GM06990 (cell line): Measurements from ENCODE around the gene CCL8.

Experiments
- DNase-seq: peaks from one replicate; pipeline ENCODE4 v3.0.0-alpha.2; 2011; ENCODE audit not compliant: insufficient read length; ENCODE audit errors: extremely low read depth
- H3K27me3 ChIP-seq: replicated peaks from 2 replicates; pipeline ENCODE4 v1.6.0; 2011; ENCODE audit warnings: low read length; ENCODE audit not compliant: control insufficient read depth, insufficient read depth
- H3K36me3 ChIP-seq: 2 replicates; pipeline ENCODE4 v1.5.1; 2011; ENCODE audit warnings: low read length; ENCODE audit not compliant: control insufficient read depth, insufficient read depth
- H3K4me3 ChIP-seq: replicated peaks from 2 replicates; pipeline ENCODE4 v1.5.1; 2011; ENCODE audit warnings: low read depth, mild to moderate bottlenecking, control low read depth, low read length
- TF ChIP-seq, protein P1 (sequence below): IDR thresholded peaks from 2 replicates; pipeline ENCODE4 v1.5.1; 2011; ENCODE audit warnings: low read length, control low read depth, mild to moderate bottlenecking, inconsistent platforms; ENCODE audit not compliant: insufficient read depth, poor library complexity, severe bottlenecking

CCL8 gene

DNA sequence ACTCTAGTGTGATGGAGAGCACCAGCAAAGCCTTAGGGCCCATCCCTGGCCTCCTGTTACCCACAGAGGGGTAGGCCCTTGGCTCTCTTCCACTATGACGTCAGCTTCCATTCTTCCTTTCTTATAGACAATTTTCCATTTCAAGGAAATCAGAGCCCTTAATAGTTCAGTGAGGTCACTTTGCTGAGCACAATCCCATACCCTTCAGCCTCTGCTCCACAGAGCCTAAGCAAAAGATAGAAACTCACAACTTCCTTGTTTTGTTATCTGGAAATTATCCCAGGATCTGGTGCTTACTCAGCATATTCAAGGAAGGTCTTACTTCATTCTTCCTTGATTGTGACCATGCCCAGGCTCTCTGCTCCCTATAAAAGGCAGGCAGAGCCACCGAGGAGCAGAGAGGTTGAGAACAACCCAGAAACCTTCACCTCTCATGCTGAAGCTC lies at the start of gene CCL8:
CCL8 (plus strand) TSS at position 397 of the 445 bp plus-strand sequence. CDS start 67 bp downstream, outside the sequence.
- H3K4me3 ChIP-seq = no peak within 1 kb of the TSS
- H3K27me3 ChIP-seq = no peaks in the 10 kb centered on the region
- TF ChIP-seq, protein P1, sequence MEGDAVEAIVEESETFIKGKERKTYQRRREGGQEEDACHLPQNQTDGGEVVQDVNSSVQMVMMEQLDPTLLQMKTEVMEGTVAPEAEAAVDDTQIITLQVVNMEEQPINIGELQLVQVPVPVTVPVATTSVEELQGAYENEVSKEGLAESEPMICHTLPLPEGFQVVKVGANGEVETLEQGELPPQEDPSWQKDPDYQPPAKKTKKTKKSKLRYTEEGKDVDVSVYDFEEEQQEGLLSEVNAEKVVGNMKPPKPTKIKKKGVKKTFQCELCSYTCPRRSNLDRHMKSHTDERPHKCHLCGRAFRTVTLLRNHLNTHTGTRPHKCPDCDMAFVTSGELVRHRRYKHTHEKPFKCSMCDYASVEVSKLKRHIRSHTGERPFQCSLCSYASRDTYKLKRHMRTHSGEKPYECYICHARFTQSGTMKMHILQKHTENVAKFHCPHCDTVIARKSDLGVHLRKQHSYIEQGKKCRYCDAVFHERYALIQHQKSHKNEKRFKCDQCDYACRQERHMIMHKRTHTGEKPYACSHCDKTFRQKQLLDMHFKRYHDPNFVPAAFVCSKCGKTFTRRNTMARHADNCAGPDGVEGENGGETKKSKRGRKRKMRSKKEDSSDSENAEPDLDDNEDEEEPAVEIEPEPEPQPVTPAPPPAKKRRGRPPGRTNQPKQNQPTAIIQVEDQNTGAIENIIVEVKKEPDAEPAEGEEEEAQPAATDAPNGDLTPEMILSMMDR = no peak
- no peaks in the 10 kb centered on the region for H3K36me3 ChIP-seq
- no peak for DNase-seq

DNA sequence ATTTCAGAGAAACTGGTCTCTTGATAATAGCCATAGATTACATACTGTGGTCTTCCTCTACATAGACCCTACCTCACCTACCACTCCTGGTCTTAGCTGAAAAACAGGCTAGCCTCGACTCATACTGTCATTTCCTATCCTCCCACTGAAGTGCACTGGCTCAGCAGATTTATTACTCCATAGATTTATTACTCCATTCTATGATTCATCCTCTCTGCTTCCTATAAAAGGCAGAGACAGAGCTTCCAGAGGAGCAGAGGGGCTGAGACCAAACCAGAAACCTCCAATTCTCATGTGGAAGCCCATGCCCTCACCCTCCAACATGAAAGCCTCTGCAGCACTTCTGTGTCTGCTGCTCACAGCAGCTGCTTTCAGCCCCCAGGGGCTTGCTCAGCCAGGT lies 49.3 kb upstream of the CCL8 start, which contains the start of gene CCL7:
CCL7 (plus strand) TSS at position 253 of the 400 bp plus-strand sequence; CDS start at position 323, 70 bp downstream.
- TF ChIP-seq, protein P1 = no peak
- H3K27me3 ChIP-seq = no peaks in the 10 kb centered on the region; the same call in 1 of the 2 replicates
- DNase-seq = no peak
- H3K4me3 ChIP-seq = no peak within 1 kb of the TSS
- no peaks in the 10 kb centered on the region for H3K36me3 ChIP-seq

DNA sequence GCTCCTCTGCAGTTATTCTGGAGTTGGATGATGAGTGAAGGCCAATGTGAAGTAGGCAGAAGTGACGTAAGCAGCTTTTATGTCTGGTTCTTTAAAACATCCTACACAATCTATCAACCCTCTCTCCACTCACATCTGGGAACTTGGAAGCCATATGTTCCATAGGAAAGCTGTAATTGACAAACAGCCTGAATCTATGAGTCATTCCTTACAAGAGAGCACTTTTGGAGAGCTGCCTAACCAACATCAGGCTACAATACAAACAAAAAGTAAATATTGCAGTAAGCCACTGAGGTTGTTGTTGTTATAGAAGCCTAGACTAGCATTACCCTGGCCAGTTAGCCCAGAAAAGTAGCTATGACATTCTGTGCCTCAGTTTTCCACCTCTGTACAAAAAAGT lies 43.4 kb upstream of the CCL8 start:
- TF ChIP-seq, protein P1 = no peak
- Histone ChIP-seq H3K27me3 (no peaks in the 10 kb centered on the region; the same call in 1 of the 2 replicates), H3K4me3 (no peak overlapping the region), H3K36me3 (no peaks in the 10 kb centered on the region)
- DNase-seq = no peak

DNA sequence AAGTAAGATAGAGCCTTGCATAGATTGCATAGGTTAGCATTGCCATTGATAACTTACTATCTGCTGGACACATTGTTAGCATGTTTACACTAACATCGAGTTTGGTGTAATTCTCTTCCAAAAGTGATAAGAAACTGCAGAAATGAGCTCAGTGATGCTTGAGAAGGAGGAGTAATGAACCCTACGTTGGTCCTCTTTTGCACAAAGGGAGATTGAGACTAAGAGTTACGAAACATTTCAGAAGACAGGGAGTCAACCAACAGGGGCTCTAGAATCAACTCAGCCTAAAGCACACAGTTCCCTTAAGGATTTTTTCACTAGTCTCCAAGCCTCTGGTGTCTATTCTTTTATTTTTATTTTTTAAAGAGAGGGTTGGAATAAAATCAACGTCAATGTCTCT lies 42.4 kb upstream of the CCL8 start:
- no peaks in the 10 kb centered on the region for H3K36me3 ChIP-seq

DNA sequence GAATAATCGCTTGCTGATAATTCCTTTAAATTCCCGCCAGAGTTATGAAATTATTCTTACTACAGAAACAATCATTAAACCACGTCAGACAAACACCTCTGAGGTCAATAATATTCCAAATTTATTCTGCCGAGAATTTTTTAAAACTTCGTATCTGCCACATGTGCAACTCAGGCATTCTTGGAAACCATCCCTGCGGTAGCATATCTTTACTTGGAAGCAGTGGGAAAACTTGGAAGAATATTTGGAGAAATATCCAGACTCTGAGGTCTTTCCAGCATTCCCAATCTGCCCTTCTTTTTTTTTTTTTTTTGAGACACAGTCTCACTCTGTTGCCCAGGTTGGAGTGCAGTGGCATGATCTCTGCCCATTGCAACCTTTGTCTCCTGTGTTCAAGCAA lies 35.7 kb upstream of the CCL8 start:
- H3K4me3 ChIP-seq = no peak overlapping the region
- no peaks in the 10 kb centered on the region; the same call in 1 of the 2 replicates for H3K27me3 ChIP-seq
- no peak for DNase-seq
- TF ChIP-seq, protein P1 = no peak
- no peaks in the 10 kb centered on the region for H3K36me3 ChIP-seq

More for the DNA sequence above, 42.4 kb upstream of the CCL8 start:
- Histone ChIP-seq H3K4me3 (no peak overlapping the region), H3K27me3 (no peaks in the 10 kb centered on the region; the same call in 1 of the 2 replicates)
- TF ChIP-seq, protein P1 = no peak
- no peak for DNase-seq
